CD4-positive, CD25-positive, alpha-beta regulatory T cell (primary cell): ENCODE measurements around the gene PLEKHF1. TPM values are rescaled to one million over a fixed set of nuclear protein-coding genes. Genes with fewer than 3 reads are reported as not detected.
A peak's percentile ranks its signal among the peaks of the same experiment; 100 is the strongest.

Source experiments
- ATAC-seq, 2 donors: fragments of 150-1000 bp; cut with Tn5 transposase; one replicate each; pipeline ENCODE4 v1.10.0; 2021; ENCODE audit warnings: low read depth in 2 of 2, moderate number of reproducible peaks in 2 of 2, moderate library complexity in 1 of 2
- DNase-seq, 3 donors: peaks; one replicate each; pipeline versions ENCODE4 v3.0.0 to v3.0.0-alpha.2; 2012 to 2022; ENCODE audit warnings: mixed read lengths in 1 of 3
- H3K27ac ChIP-seq: one replicate; pipeline ENCODE4 v1.7.0; 2013; ENCODE audit warnings: mild to moderate bottlenecking, low read length; ENCODE audit not compliant: insufficient read depth, poor library complexity, severe bottlenecking
- H3K27me3 ChIP-seq: one replicate; pipeline ENCODE4 v1.7.0; 2013; ENCODE audit warnings: low read length; ENCODE audit not compliant: control insufficient read depth, insufficient read depth
- H3K36me3 ChIP-seq: one replicate; pipeline ENCODE4 v1.7.0; 2013; ENCODE audit warnings: mild to moderate bottlenecking, low read length, moderate library complexity; ENCODE audit not compliant: control insufficient read depth, insufficient read depth
- H3K4me1 ChIP-seq: 2 replicates; pipeline ENCODE4 v1.7.0; 2013; ENCODE audit warnings: mild to moderate bottlenecking, low read length; ENCODE audit not compliant: insufficient read depth, control insufficient read depth, poor library complexity, severe bottlenecking
- H3K4me3 ChIP-seq: one replicate; pipeline ENCODE4 v1.7.0; 2013; ENCODE audit warnings: low read depth, mild to moderate bottlenecking, low read length, moderate library complexity
- H3K9me3 ChIP-seq, 2 experiments: 1 replicate in 1 of 2; 2 replicates in 1 of 2; pipeline ENCODE4 v1.7.0; 2013; ENCODE audit warnings: low read length in 2 of 2, mild to moderate bottlenecking in 1 of 2, moderate library complexity in 1 of 2; ENCODE audit not compliant: control insufficient read depth in 2 of 2
- H3K27ac Mint-ChIP-seq, 3 donors: one replicate each; pipeline ENCODE4 v1.8.0; 2020 to 2022; ENCODE audit warnings: mild to moderate bottlenecking in 3 of 3, mixed read lengths in 3 of 3, moderate library complexity in 2 of 3
- H3K27me3 Mint-ChIP-seq: one replicate; pipeline ENCODE4 v1.8.0; 2022; ENCODE audit warnings: mild to moderate bottlenecking, mixed read lengths
- H3K36me3 Mint-ChIP-seq: one replicate; pipeline ENCODE4 v1.8.0; 2020; ENCODE audit warnings: mixed read lengths
- H3K4me1 Mint-ChIP-seq, 4 donors: one replicate each; pipeline ENCODE4 v1.8.0; 2020 to 2022; ENCODE audit warnings: mixed read lengths in 4 of 4, mild to moderate bottlenecking in 1 of 4
- H3K4me3 Mint-ChIP-seq, 4 donors: one replicate each; pipeline ENCODE4 v1.8.0; 2020 to 2022; ENCODE audit warnings: mild to moderate bottlenecking in 4 of 4, mixed read lengths in 4 of 4, moderate library complexity in 3 of 4
- H3K9me3 Mint-ChIP-seq, 7 donors: one replicate each; pipeline ENCODE4 v1.8.0; 2020 to 2022; ENCODE audit warnings: mixed read lengths in 7 of 7, mild to moderate bottlenecking in 3 of 7, moderate library complexity in 2 of 7
- polyA plus RNA-seq, 4 donors: library from polyadenylated mRNA; unstranded; fragments of 300-500 nt; fragmentation: Illumina TruSeq; gene quantifications; one replicate each; pipeline ENCODE4 v1.2.3, GENCODE V29; 2021
- total RNA-seq: library from RNA; stranded (reverse); gene quantifications from one replicate; pipeline ENCODE4 v1.2.3, GENCODE V29; 2022

Gene PLEKHF1
- total and polyA plus RNA-seq, 5 donors from 2014 or later, result 21.0 to 49.3 (median 35.1) TPM

DNA sequence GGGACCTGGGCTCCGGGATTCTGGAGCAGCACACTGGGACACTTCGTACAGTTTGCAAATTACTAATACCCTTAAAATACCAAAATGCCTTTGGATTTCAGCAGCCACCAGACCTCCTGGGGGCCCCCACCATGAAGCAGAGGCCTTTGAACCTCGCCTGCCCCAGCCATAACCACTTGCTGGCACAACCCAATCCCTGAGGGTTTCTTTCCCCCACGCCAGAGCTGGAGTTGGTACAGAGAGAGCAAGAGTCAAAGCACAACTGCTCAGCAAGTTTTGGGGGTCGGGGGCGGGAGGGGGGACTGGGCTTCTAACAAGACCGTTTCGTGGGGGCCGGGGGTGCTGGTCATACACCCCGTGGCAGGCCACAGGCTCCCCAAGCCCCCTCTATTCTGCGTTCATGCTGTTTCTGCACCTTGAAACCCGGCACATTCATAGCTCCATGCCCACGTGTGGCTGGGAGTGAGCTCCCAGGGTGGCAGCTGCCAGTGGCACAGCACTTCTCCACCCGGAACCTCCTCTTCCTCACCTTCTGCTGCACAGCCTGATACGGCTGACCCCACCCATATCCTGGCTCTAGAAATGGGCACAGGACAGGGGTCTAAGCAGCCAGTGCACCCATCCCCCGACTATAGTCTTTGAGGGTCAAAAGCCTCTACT is 17.1 kb downstream of the PLEKHF1 start:
- DNase-seq (no peak), ATAC-seq (no peak)
- no peaks in the 10 kb centered on the region for H3K9me3 Mint-ChIP-seq
- H3K27me3 Mint-ChIP-seq, result no peaks in the 10 kb centered on the region
- no peaks in the 10 kb centered on the region for H3K36me3 Mint-ChIP-seq
- H3K9me3 ChIP-seq, result no peaks in the 10 kb centered on the region
- H3K27me3 ChIP-seq, result no peaks in the 10 kb centered on the region
- no peaks in the 10 kb centered on the region for H3K36me3 ChIP-seq
- no peak overlapping the region for H3K4me3 Mint-ChIP-seq
- no peak overlapping the region for H3K27ac ChIP-seq
- H3K4me3 ChIP-seq, result no peak overlapping the region
- H3K27ac Mint-ChIP-seq, result peak overlapping the region in 1 of 3 donors; percentile 36
- H3K4me1 ChIP-seq, result peaks cover 57% of the 10 kb centered on the region
- peaks cover 0 to 67% (median 25%) of the 10 kb centered on the region in 4 donors for H3K4me1 Mint-ChIP-seq

DNA sequence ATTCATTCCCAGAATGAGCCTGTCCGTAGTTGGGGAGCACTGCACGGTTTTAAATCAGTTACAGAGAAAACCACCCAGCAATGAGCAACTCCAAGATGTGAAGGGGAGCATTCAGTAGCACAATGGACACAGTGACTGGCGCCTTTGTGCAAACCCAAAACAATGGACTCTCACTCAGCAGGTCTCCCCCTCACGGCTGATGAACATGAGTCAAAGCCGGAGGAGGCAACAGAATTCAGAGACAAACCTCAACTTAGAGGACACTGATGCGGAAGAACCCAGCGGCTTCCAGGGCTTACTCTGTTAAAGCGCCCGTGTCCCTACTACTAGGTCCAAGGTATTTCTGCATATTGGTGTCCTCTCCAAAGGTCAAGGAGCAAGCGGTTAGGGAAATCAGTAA is 17.7 kb downstream of the PLEKHF1 start:
- no peak overlapping the region for H3K4me3 Mint-ChIP-seq

DNA sequence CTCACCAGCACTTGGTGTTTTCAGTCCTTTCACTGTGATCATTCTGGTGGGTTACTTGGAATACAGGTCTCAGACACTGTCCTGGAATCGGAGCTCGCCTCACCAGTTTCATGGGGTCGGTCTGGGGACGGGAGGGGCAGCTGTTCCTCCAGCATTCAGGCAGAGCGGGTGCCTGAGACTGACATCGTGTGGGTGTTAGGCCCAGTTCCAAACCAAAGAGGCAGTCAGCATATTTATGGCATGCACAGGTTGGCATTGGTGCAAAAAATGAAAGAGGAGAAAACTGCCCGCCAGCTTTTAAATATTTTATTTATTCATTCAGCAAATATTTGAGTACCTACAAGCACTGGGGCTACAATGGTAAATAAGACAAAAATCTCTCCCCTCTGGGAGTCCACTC is 20.1 kb downstream of the PLEKHF1 start:
- H3K9me3 Mint-ChIP-seq, result peaks cover 0 to 3% (median 0%) of the 10 kb centered on the region in 7 donors
- peaks cover 0 to 51% (median 29%) of the 10 kb centered on the region in 4 donors for H3K4me1 Mint-ChIP-seq
- no peak overlapping the region for H3K27ac ChIP-seq
- H3K27me3 ChIP-seq, result no peaks in the 10 kb centered on the region
- peak overlapping the region in 1 of 3 donors; percentile 60 for H3K27ac Mint-ChIP-seq
- peaks cover 27% of the 10 kb centered on the region for H3K4me1 ChIP-seq
- ATAC-seq (no peak), DNase-seq (no peak)
- H3K36me3 ChIP-seq, result no peaks in the 10 kb centered on the region
- no peak overlapping the region for H3K4me3 Mint-ChIP-seq
- no peaks in the 10 kb centered on the region for H3K27me3 Mint-ChIP-seq
- no peaks in the 10 kb centered on the region for H3K9me3 ChIP-seq
- peaks cover 3% of the 10 kb centered on the region for H3K36me3 Mint-ChIP-seq
- H3K4me3 ChIP-seq, result no peak overlapping the region

More for the DNA sequence above, 17.7 kb downstream of the PLEKHF1 start:
- ATAC-seq, result no peak
- Mint-ChIP-seq H3K9me3 (no peaks in the 10 kb centered on the region), H3K27me3 (no peaks in the 10 kb centered on the region), H3K4me1 (peaks cover 0 to 63% (median 27%) of the 10 kb centered on the region in 4 donors), H3K27ac (peak overlapping the region in 2 of 3 donors; percentile 32 to 36), H3K36me3 (no peaks in the 10 kb centered on the region)
- Histone ChIP-seq H3K4me1 (peaks cover 50% of the 10 kb centered on the region), H3K27ac (no peak overlapping the region), H3K9me3 (no peaks in the 10 kb centered on the region), H3K36me3 (no peaks in the 10 kb centered on the region), H3K27me3 (no peaks in the 10 kb centered on the region), H3K4me3 (no peak overlapping the region)
- no peak for DNase-seq

GRCh38 chr19:29686285-29686805 is 21.1 kb downstream of the PLEKHF1 start:
- Mint-ChIP-seq H3K27ac (peak overlapping the region in 1 of 3 donors; percentile 85), H3K9me3 (peaks cover 0 to 3% (median 0%) of the 10 kb centered on the region in 7 donors), H3K4me3 (no peak overlapping the region), H3K36me3 (peaks cover 3% of the 10 kb centered on the region), H3K4me1 (peaks cover 0 to 49% (median 27%) of the 10 kb centered on the region in 4 donors), H3K27me3 (no peaks in the 10 kb centered on the region)
- Histone ChIP-seq H3K9me3 (peaks cover 0 to 2% of the 10 kb centered on the region in 2 experiments), H3K27me3 (no peaks in the 10 kb centered on the region), H3K4me1 (peaks cover 26% of the 10 kb centered on the region), H3K27ac (no peak overlapping the region), H3K36me3 (no peaks in the 10 kb centered on the region), H3K4me3 (no peak overlapping the region)
- DNase-seq (no peak), ATAC-seq (no peak)

DNA sequence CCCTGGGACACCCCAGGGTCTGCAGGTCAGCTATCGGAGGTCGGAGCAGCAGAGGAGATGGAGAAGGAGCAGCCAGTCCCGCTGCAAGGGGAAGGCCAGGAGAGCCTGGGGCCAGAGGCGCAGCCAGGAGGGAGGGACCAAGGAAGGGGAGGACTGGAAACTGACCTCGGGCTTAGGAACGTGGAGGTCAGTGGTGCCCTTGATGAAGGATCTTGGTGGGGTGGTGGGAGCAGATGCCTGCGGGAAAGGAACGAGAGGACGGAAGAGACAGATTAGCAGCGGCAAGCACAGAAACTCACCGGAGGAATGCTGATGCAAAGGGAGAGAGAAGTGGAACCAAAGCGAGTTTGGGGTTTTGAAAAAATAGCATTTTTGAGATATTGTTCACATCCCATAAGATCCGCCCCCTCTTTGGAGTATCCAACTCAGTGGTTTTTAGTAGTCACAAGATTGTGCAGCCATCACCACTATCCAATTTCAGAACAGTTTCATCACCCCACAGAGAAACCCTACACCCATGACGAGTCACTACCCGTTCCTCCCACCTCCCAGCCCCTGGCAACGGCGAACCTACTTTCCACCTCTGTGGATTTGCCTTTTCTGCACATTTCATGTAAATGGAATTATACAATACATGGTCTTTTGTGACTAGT is 22.1 kb downstream of the PLEKHF1 start:
- no peaks in the 10 kb centered on the region for H3K36me3 ChIP-seq
- no peak for ATAC-seq
- H3K4me3 Mint-ChIP-seq, result peak overlapping the region in 1 of 4 donors; percentile 21
- H3K4me1 Mint-ChIP-seq, result peaks cover 0 to 42% (median 24%) of the 10 kb centered on the region in 4 donors
- no peak for DNase-seq
- peaks cover 3% of the 10 kb centered on the region for H3K36me3 Mint-ChIP-seq
- no peak overlapping the region for H3K4me3 ChIP-seq
- H3K27me3 ChIP-seq, result no peaks in the 10 kb centered on the region
- H3K9me3 Mint-ChIP-seq, result peaks cover 0 to 3% (median 0%) of the 10 kb centered on the region in 7 donors
- H3K27ac ChIP-seq, result no peak overlapping the region
- H3K9me3 ChIP-seq, result peaks cover 0 to 2% of the 10 kb centered on the region in 2 experiments
- no peaks in the 10 kb centered on the region for H3K27me3 Mint-ChIP-seq
- peaks cover 16% of the 10 kb centered on the region for H3K4me1 ChIP-seq
- H3K27ac Mint-ChIP-seq, result peak overlapping the region in 2 of 3 donors; percentile 5 to 51

DNA sequence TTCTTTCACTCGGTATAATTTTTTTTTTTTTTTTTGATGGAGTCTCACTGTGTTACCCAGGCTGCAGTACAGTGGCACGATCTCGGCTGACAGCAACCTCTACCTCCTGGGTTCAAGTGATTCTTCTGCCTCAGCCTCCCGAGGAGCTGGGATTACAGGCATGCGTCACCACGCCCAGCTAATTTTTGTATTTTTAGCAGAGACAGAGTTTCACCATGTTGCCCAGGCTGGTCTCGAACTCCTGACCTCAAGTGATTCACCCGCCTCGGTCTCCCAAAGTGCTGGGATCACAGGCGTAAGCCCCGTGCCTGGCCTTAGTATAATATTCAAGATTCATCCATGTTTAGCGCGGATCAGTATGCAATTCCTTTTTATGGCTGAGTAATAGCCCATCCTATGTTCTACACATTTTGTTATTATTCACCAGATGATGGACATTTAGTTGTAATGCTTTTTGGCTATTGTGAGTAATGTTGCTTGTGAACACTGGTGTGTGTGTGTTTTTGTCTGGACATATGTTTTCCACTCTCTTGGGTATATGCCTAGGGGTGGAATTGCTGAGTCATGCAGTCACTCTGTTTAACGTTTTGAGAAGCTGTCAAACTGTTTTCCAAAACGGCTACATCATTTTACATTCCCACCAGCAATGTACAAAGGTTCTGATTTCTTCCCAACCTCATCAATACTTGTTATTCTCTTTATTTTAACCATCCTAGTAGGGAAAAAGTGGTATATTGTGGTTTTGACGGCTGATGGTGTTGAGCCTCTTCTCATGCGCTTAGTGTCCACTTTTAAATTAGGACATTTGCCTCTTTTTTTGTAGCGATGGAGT is 22.9 kb downstream of the PLEKHF1 start:
- DNase-seq (no peak), ATAC-seq (no peak)
- Mint-ChIP-seq H3K4me1 (peaks cover 0 to 35% (median 20%) of the 10 kb centered on the region in 4 donors), H3K36me3 (peaks cover 3% of the 10 kb centered on the region), H3K27me3 (no peaks in the 10 kb centered on the region), H3K4me3 (peak overlapping the region in 2 of 4 donors; percentile 16 to 21), H3K27ac (peak overlapping the region in 1 of 3 donors; percentile 5), H3K9me3 (peaks cover 0 to 3% (median 0%) of the 10 kb centered on the region in 7 donors)
- no peaks in the 10 kb centered on the region for H3K27me3 ChIP-seq
- H3K36me3 ChIP-seq, result no peaks in the 10 kb centered on the region
- no peak overlapping the region for H3K27ac ChIP-seq
- H3K9me3 ChIP-seq, result peaks cover 0 to 2% of the 10 kb centered on the region in 2 experiments
- peaks cover 9% of the 10 kb centered on the region for H3K4me1 ChIP-seq
- H3K4me3 ChIP-seq, result no peak overlapping the region

- no peak overlapping the region for H3K4me3 ChIP-seq
- peaks cover 0 to 37% (median 22%) of the 10 kb centered on the region in 4 donors for H3K4me1 Mint-ChIP-seq
- H3K27ac Mint-ChIP-seq, result peak overlapping the region in 1 of 3 donors; percentile 57
- no peaks in the 10 kb centered on the region for H3K27me3 ChIP-seq
- peaks cover 0 to 2% of the 10 kb centered on the region in 2 experiments for H3K9me3 ChIP-seq
- H3K27me3 Mint-ChIP-seq, result no peaks in the 10 kb centered on the region
- peaks cover 16% of the 10 kb centered on the region for H3K4me1 ChIP-seq
- H3K4me3 Mint-ChIP-seq, result peak overlapping the region in 1 of 4 donors; percentile 5
- DNase-seq, result peak; percentile 34 to 81 (median 69)
- ATAC-seq, result peak; percentile 67
- peaks cover 3% of the 10 kb centered on the region for H3K36me3 Mint-ChIP-seq
- no peak overlapping the region for H3K27ac ChIP-seq
- H3K9me3 Mint-ChIP-seq, result peaks cover 0 to 3% (median 0%) of the 10 kb centered on the region in 7 donors
- no peaks in the 10 kb centered on the region for H3K36me3 ChIP-seq
Measured at GRCh38 chr19:29690842-29691241, 25.6 kb downstream of the PLEKHF1 start.
